Natural killer cell (primary cell): ENCODE results near the gene ZNF529. TPM values are rescaled to one million over a fixed set of nuclear protein-coding genes. Genes with fewer than 3 reads are reported as not detected.

Experiments used
- ATAC-seq, 3 donors: fragments of 150-1000 bp in 2 of 3; fragments of 200-7000 bp in 1 of 3; cut with Tn5 transposase; 1 replicate in 1 of 3; 2 replicates in 2 of 3; pipeline ENCODE4 v1.10.0; 2021; ENCODE audit warnings: mild to moderate bottlenecking in 2 of 3, moderate library complexity in 2 of 3
- DNase-seq, 2 donors: peaks; one replicate each; pipeline versions ENCODE4 v3.0.0 to v3.0.0-alpha.2; 2013 to 2021; ENCODE audit warnings: mixed read lengths in 1 of 2
- H3K27ac ChIP-seq: one replicate; pipeline ENCODE4 v1.5.1; 2013; ENCODE audit warnings: mild to moderate bottlenecking, low read length
- H3K27me3 ChIP-seq: one replicate; pipeline ENCODE4 v1.6.1; 2013; ENCODE audit warnings: low read length; ENCODE audit not compliant: control insufficient read depth, insufficient read depth
- H3K36me3 ChIP-seq: one replicate; pipeline ENCODE4 v1.6.1; 2013; ENCODE audit warnings: low read length; ENCODE audit not compliant: control insufficient read depth, insufficient read depth
- H3K4me1 ChIP-seq: one replicate; pipeline ENCODE4 v1.6.1; 2013; ENCODE audit warnings: low read length; ENCODE audit not compliant: control insufficient read depth, insufficient read depth
- H3K4me3 ChIP-seq: one replicate; pipeline ENCODE4 v1.5.1; 2013; ENCODE audit warnings: low read length
- H3K9me3 ChIP-seq: one replicate; pipeline ENCODE4 v1.6.1; 2013; ENCODE audit warnings: low read length; ENCODE audit not compliant: control insufficient read depth, insufficient read depth
- H3K27ac Mint-ChIP-seq, 2 donors: one replicate each; pipeline ENCODE4 v1.8.0; 2022; ENCODE audit warnings: mild to moderate bottlenecking in 2 of 2, mixed read lengths in 2 of 2, moderate library complexity in 1 of 2
- H3K27me3 Mint-ChIP-seq, 2 donors: one replicate each; pipeline ENCODE4 v1.8.0; 2022; ENCODE audit warnings: low read depth in 2 of 2, mixed read lengths in 2 of 2
- H3K36me3 Mint-ChIP-seq: one replicate; pipeline ENCODE4 v1.8.0; 2022; ENCODE audit warnings: mixed read lengths
- H3K4me1 Mint-ChIP-seq, 2 donors: one replicate each; pipeline ENCODE4 v1.8.0; 2022; ENCODE audit warnings: mixed read lengths in 2 of 2
- H3K4me3 Mint-ChIP-seq: one replicate; pipeline ENCODE4 v1.8.0; 2022; ENCODE audit warnings: mild to moderate bottlenecking, moderate library complexity, mixed read lengths
- H3K9me3 Mint-ChIP-seq, 2 donors: one replicate each; pipeline ENCODE4 v1.8.0; 2022; ENCODE audit warnings: mixed read lengths in 2 of 2
- WGBS: methylation state at CpG from one replicate; pipeline ENCODE4 v1.1.7; 2013; ENCODE audit warnings: missing lambda C conversion rate; ENCODE audit not compliant: insufficient coverage; 5-methylcytosine and 5-hydroxymethylcytosine counted together
- intact Hi-C: fragments of 100-400 bp; cut with micrococcal nuclease; formaldehyde crosslinking; loops from one replicate; pipeline ENCODE4 v1.14.2; 2022
- total RNA-seq, 4 donors: library from RNA; stranded (reverse); fragments of 120-200 nt in 1 of 4; gene quantifications; one replicate each; pipeline versions ENCODE4 v1.2.3 to v1.2.4, GENCODE V29; 2013 to 2022
- TF ChIP-seq, protein P1 (sequence below): fragments of 200-600 bp; IDR thresholded peaks from one replicate; pipeline ENCODE4 v1.8.0; 2022; ENCODE audit warnings: antibody characterized with exemption

ZNF529 gene
- total RNA-seq, 3 donors from 2014 or later (not counting 1 experiment from before 2014, with no cell fraction given), result 23.5 to 36.4 (median 29.2) TPM

DNA sequence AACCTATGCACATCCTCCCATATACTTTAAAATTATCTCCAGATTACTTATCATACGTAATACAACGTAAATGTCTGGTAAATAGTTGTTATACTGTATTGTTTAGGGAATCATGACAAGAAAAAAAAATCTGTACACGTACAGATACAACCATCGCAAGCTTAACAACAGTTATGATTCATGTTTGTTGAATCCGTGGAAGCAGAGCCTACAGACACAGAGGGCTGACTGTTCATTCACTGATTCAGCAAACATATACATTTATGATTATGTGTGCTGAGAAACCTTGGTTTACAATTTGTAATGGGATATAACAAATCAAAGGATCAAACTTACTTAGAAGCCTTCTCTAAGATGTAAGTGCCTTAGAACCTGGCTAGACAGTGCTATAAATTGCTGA is 46.5 kb downstream of the ZNF529 start:
- Mint-ChIP-seq H3K27ac (peak overlapping the region; percentile 94 to 99), H3K9me3 (peaks cover 4 to 11% of the 10 kb centered on the region in 2 donors), H3K4me3 (peak overlapping the region; percentile 57), H3K27me3 (no peaks in the 10 kb centered on the region), H3K36me3 (peaks cover 16% of the 10 kb centered on the region), H3K4me1 (peaks cover 27 to 30% of the 10 kb centered on the region in 2 donors)
- H3K4me3 ChIP-seq, result no peak overlapping the region
- ATAC-seq (no peak), DNase-seq (no peak)
- TF ChIP-seq, protein P1, sequence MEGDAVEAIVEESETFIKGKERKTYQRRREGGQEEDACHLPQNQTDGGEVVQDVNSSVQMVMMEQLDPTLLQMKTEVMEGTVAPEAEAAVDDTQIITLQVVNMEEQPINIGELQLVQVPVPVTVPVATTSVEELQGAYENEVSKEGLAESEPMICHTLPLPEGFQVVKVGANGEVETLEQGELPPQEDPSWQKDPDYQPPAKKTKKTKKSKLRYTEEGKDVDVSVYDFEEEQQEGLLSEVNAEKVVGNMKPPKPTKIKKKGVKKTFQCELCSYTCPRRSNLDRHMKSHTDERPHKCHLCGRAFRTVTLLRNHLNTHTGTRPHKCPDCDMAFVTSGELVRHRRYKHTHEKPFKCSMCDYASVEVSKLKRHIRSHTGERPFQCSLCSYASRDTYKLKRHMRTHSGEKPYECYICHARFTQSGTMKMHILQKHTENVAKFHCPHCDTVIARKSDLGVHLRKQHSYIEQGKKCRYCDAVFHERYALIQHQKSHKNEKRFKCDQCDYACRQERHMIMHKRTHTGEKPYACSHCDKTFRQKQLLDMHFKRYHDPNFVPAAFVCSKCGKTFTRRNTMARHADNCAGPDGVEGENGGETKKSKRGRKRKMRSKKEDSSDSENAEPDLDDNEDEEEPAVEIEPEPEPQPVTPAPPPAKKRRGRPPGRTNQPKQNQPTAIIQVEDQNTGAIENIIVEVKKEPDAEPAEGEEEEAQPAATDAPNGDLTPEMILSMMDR, result no peak
- H3K4me1 ChIP-seq, result peaks cover 17% of the 10 kb centered on the region
- peaks cover 11% of the 10 kb centered on the region for H3K9me3 ChIP-seq
- no peak overlapping the region for H3K27ac ChIP-seq
- intact Hi-C loops, result no loop called here
- H3K27me3 ChIP-seq, result no peaks in the 10 kb centered on the region
- 97% methylated on average over 3 of the region's 5 CpGs for WGBS
- H3K36me3 ChIP-seq, result peaks cover 11% of the 10 kb centered on the region

DNA sequence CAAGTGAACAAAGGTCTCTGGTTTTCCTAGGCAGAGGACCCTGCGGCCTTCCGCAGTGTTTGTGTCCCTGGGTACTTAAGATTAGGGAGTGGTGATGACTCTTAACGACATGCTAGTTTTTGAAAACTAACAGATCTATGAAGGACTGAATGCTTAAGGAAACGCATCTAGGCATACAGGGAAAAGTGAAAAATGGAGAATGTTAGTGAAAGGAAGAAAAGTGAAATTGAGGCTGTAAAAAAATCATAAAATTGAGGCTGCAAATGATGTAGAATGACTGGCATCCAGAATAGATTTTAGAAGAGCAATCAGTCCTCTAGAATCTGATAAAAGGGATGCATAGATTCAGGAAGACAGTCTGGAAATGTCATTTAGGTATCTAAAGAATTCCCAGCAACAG is 48.5 kb downstream of the ZNF529 start:
- H3K36me3 ChIP-seq, result peaks cover 11% of the 10 kb centered on the region
- H3K4me1 ChIP-seq, result peaks cover 17% of the 10 kb centered on the region
- peaks cover 25% of the 10 kb centered on the region for H3K9me3 ChIP-seq
- WGBS, result 99% methylated on average over 4 of the region's 4 CpGs
- no peaks in the 10 kb centered on the region for H3K27me3 ChIP-seq
- no peak overlapping the region for H3K27ac ChIP-seq
- Mint-ChIP-seq H3K9me3 (peaks cover 6 to 14% of the 10 kb centered on the region in 2 donors), H3K36me3 (peaks cover 25% of the 10 kb centered on the region), H3K4me3 (no peak overlapping the region), H3K27me3 (no peaks in the 10 kb centered on the region), H3K27ac (peak overlapping the region in 1 of 2 donors; percentile 42), H3K4me1 (peaks cover 27 to 30% of the 10 kb centered on the region in 2 donors)
- no peak for DNase-seq
- TF ChIP-seq, protein P1, result no peak
- intact Hi-C loops, result no loop called here
- no peak overlapping the region for H3K4me3 ChIP-seq
- no peak for ATAC-seq

DNA sequence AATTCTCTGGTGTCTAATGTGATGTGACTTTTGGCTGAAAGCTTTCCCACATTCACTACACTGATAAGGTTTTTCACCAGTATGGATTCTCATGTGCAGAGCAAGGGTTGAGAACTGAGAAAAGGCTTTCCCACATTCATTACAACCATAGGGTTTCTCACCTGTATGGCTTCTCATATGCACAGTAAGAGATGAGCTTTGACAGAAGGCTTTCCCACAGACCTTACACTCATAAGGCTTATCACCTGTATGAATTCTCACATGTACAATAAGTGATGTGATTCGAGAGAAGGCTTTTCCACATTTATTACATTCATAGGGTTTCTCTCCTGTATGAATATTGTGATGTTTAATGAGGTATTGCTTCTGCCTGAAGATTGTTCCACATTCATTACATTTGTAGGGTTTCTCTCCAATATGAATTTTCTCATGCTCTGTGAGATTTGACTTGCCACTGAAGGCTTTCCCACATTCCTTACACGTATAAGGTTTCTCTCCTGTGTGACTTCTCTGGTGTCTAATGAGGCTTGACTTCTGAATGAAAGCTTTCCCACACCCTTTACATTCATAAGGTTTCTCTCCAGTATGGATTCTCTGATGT is 59.0 kb downstream of the ZNF529 start:
- H3K9me3 ChIP-seq, result peaks cover 61% of the 10 kb centered on the region
- peaks cover 11 to 35% of the 10 kb centered on the region in 2 donors for H3K9me3 Mint-ChIP-seq
- no peak overlapping the region for H3K4me3 ChIP-seq
- peaks cover 50% of the 10 kb centered on the region for H3K36me3 Mint-ChIP-seq
- H3K27ac ChIP-seq, result no peak overlapping the region
- TF ChIP-seq, protein P1, result no peak
- H3K27me3 Mint-ChIP-seq, result no peaks in the 10 kb centered on the region
- no peaks in the 10 kb centered on the region for H3K27me3 ChIP-seq
- H3K36me3 ChIP-seq, result peaks cover 37% of the 10 kb centered on the region
- H3K27ac Mint-ChIP-seq, result no peak overlapping the region
- no peak overlapping the region for H3K4me3 Mint-ChIP-seq
- no peak for ATAC-seq
- intact Hi-C loops, result no loop called here
- WGBS, result 100% methylated on average over 1 of the region's 2 CpGs
- no peaks in the 10 kb centered on the region for H3K4me1 ChIP-seq
- H3K4me1 Mint-ChIP-seq, result no peaks in the 10 kb centered on the region
- DNase-seq, result no peak

DNA sequence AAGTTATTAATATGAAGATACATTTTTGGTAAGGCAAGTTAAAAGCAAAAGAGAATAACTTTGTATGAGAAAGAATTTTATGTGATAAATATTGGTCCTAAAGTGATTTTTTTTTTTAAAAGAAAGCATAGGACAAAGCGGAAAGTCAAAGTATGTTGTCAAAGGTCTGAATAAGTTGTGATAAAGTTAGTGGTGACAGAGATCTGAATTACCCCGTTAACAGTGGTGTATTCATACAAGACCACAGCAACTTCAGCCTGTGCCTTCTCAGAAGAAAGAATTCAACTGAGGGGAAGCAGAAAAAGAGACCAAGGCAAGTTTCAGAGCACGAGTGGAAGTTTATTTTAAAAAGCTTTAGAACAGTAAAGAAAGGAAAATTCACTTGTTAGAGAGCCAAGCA is 64.8 kb downstream of the ZNF529 start:
- H3K4me3 Mint-ChIP-seq, result no peak overlapping the region
- no peak overlapping the region for H3K27ac Mint-ChIP-seq
- no peak for DNase-seq
- H3K36me3 Mint-ChIP-seq, result peaks cover 13% of the 10 kb centered on the region
- 96% methylated on average over 3 of the region's 3 CpGs for WGBS
- no peaks in the 10 kb centered on the region for H3K4me1 Mint-ChIP-seq
- intact Hi-C loops, result no loop called here
- no peaks in the 10 kb centered on the region for H3K27me3 ChIP-seq
- H3K4me3 ChIP-seq, result no peak overlapping the region
- H3K36me3 ChIP-seq, result no peaks in the 10 kb centered on the region
- no peak overlapping the region for H3K27ac ChIP-seq
- H3K27me3 Mint-ChIP-seq, result no peaks in the 10 kb centered on the region
- peaks cover 2 to 13% of the 10 kb centered on the region in 2 donors for H3K9me3 Mint-ChIP-seq
- H3K9me3 ChIP-seq, result peaks cover 57% of the 10 kb centered on the region
- H3K4me1 ChIP-seq, result no peaks in the 10 kb centered on the region
- ATAC-seq, result no peak
- TF ChIP-seq, protein P1, result no peak
